Activated effector memory CD4-positive, alpha-beta T cell treated with Interleukin-2 at 50 U/mL for 16 hours (primary cell): ENCODE results near the gene XKRX.

Experiments used
- DNase-seq: peaks from one replicate; pipeline ENCODE4 v3.0.0-alpha.2; 2020

XKRX gene

GRCh38 chrX:100883654-100884053 lies 45.1 kb downstream of the XKRX start:
- DNase-seq: no peak

- DNase-seq: no peak
Observed at GRCh38 chrX:100880368-100880767, 48.3 kb downstream of the XKRX start.

GRCh38 chrX:100874325-100874724 lies 54.4 kb downstream of the XKRX start, which contains the start of gene NOX1:
TSS of gene NOX1 (minus strand) at chrX:100874359. CDS start at chrX:100874139, 220 bp downstream.
- DNase-seq: no peak

- no peak for DNase-seq
Observed at GRCh38 chrX:100871594-100872560, 56.8 kb downstream of the XKRX start.

GRCh38 chrX:100870527-100870926 lies 58.2 kb downstream of the XKRX start:
- DNase-seq: no peak

- DNase-seq: no peak
Observed at GRCh38 chrX:100868273-100868672, 60.4 kb downstream of the XKRX start.

- DNase-seq: no peak
Observed at GRCh38 chrX:100864657-100865391, 63.9 kb downstream of the XKRX start.
